HG02943 (cell line): ENCODE results near the gene PRKACG.

Source experiments
- ATAC-seq: cut with Tn5 transposase; IDR thresholded peaks from one replicate; pipeline ENCODE4 v1.9.1; 2021; ENCODE audit warnings: mild to moderate bottlenecking, low read depth, moderate library complexity; ENCODE audit not compliant: unreplicated experiment

Gene PRKACG

GRCh38 chr9:68983522-68984424 lies 30.1 kb downstream of the PRKACG start:
- no peak for ATAC-seq

- no peak for ATAC-seq
These were observed 30.9 kb downstream of the PRKACG start for GRCh38 chr9:68983008-68983411.

- no peak for ATAC-seq
These were observed 32.1 kb downstream of the PRKACG start for GRCh38 chr9:68981789-68982188.

- ATAC-seq, result no peak
These were observed 33.5 kb downstream of the PRKACG start for GRCh38 chr9:68980341-68980914.

GRCh38 chr9:68979538-68980314 lies 34.2 kb downstream of the PRKACG start:
- ATAC-seq, result no peak

GRCh38 chr9:68978501-68978900 lies 35.4 kb downstream of the PRKACG start:
- no peak for ATAC-seq

- no peak for ATAC-seq
These were observed 35.8 kb downstream of the PRKACG start for GRCh38 chr9:68978066-68978465.

- ATAC-seq, result no peak
These were observed 38.4 kb downstream of the PRKACG start for GRCh38 chr9:68975365-68976043.

- no peak for ATAC-seq
These were observed 39.0 kb downstream of the PRKACG start for GRCh38 chr9:68974901-68975300.

- peak; percentile 70 for ATAC-seq
These were observed 39.5 kb downstream of the PRKACG start for GRCh38 chr9:68974431-68974830.

- no peak for ATAC-seq
These were observed 40.3 kb downstream of the PRKACG start for GRCh38 chr9:68973619-68974018.

- ATAC-seq, result no peak
These were observed 43.8 kb downstream of the PRKACG start for GRCh38 chr9:68970151-68970550.

- no peak for ATAC-seq
These were observed 44.4 kb downstream of the PRKACG start for GRCh38 chr9:68969538-68969937.

GRCh38 chr9:68967800-68968199 lies 46.1 kb downstream of the PRKACG start:
- ATAC-seq, result no peak

- ATAC-seq, result peak; percentile 50
These were observed 47.4 kb downstream of the PRKACG start for GRCh38 chr9:68966496-68966944.

GRCh38 chr9:68964765-68965164 lies 49.1 kb downstream of the PRKACG start:
- ATAC-seq, result no peak

GRCh38 chr9:68964102-68964541 lies 49.8 kb downstream of the PRKACG start:
- no peak for ATAC-seq

- ATAC-seq, result no peak
These were observed 50.5 kb downstream of the PRKACG start for GRCh38 chr9:68963416-68963815.
